GM18517 (cell line): Measurements from ENCODE around the gene GLRA2.

Experiments
- ATAC-seq: cut with Tn5 transposase; IDR thresholded peaks from one replicate; pipeline ENCODE4 v1.9.1; 2021; ENCODE audit warnings: mild to moderate bottlenecking, moderate library complexity; ENCODE audit not compliant: unreplicated experiment

The GLRA2 gene

DNA sequence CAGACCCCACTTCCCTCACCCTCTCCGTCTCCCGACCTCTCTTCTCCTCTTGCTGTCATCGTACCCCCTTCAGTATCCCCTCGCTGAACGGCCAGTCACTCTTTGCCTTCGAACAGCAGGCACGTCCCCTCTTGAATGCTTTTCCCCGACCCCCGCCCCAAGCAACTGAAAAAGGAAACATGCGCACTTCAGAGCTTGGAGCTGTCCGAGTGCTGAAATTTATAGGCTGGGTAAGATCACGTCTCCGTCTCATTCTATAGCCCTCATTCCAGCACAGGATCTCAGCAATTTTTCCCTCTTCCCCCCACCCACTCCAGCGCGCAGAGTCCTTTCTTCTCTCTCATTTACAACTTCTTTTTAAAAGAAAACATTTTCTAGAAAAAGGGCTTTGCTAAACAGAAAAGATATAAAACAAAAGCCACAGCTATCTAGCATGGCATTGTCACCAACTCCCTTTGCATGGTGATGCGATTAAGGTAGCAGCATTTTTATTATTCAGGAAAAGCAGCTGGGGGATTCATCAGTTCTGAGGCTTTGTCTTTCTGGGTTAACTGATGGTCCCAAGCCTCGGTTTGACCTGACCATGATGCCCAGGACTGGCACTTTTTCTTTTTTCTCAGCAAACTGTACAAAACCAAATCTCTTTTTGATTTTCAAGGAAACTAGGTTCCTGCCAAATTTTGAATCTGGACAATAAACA, at the start of gene GLRA2:
TSS of gene GLRA2 (plus strand) at position 247 of the 700 bp plus-strand sequence. CDS start 522 bp downstream, outside the sequence.
- no peak for ATAC-seq

- ATAC-seq: no peak
Observed at GRCh38 chrX:14489437-14489836, 39.9 kb upstream of the GLRA2 start.

GRCh38 chrX:14491689-14492088, 37.6 kb upstream of the GLRA2 start:
- no peak for ATAC-seq

- ATAC-seq: peak; percentile 29
Observed at GRCh38 chrX:14496674-14497073, 32.7 kb upstream of the GLRA2 start.

DNA sequence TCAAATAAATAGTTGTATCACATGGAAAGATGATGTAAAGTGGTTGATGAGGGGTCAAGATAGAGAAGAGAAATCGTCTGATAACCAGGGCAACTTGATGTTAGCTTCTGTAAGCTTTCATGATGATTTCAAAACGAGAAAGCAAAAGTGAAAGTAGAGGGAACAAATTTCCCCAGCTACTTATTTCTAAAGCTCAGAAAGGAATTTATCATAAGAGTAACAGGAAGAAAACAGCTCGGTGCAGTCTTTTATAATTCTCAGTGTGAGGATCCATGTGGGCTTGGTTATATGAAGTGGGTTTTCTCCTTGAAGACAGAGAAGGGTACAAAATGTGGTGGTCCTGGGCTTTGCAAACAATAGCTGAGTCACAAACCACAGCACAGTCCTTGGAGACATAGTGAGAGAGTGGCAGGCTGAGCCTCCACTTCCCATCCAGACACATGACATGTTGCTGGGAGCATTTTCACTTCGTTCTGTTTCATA, 32.1 kb upstream of the GLRA2 start:
- ATAC-seq: peak; percentile 72

DNA sequence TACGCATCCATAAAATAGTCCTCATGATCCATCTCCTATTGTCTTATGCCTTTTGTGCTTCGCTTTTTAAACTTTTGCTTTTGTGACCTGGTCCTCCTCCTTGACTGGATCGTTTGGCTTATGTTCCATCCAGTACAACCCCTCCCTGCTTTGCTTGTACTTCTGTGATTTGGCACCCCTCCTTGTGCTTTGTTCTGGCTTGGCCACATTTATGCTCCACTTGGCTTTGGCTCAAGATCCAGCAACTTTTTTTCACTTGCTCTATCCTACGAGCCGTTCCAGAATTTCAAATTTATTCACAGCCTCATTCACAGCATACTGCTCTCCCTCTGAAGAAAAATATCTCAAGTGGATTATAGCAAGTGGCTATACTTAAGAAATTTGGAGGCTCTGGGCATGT, 28.0 kb upstream of the GLRA2 start:
- no peak for ATAC-seq

DNA sequence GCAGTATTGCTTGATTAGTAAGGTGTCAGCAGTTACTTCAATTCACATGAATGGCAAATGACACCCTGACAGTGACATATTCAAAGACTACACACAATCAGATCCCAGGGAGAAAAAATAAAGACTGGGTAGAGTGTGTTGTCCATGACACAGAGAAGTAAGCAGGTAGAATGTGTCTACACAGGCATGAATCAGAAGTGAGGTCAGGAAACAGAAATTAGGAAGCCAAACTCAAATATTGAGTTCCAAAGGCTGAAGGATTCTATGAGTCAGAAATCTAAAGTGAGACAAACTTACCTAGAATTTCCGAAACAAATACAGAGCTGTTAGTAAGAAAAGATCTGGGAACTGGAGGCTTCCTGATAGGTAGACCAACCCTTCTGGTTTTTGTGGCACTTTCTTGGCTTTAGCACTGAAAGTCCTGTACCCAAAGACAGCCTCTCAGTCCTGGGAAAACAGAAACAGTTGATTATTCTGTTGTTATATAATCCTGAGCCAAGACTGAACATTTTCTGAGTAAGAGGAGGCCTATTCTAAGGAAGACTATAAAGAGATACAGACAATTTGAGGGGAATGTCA, 24.3 kb upstream of the GLRA2 start:
- ATAC-seq: no peak

- no peak for ATAC-seq
Observed at GRCh38 chrX:14505648-14506047, 23.7 kb upstream of the GLRA2 start.

DNA sequence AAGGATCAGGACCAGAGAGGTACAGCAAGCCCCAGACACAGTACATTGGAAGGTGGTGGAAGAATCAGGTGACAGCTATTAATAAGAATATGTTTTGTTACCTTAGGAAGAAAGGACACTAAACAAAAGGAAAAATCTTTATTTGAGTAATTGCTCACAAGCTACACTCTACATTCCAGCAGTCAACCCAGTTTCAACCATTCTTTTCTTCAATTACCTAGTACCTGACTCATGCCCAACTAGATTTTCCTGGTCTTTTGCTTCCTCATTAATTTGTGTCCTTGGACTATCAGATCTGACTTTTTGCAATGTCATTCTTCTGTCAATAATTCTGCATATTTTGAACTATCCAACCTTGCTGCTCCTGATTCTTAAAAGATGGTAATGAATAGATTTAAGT, 22.5 kb upstream of the GLRA2 start:
- ATAC-seq: no peak

GRCh38 chrX:14508025-14508690, 21.2 kb upstream of the GLRA2 start:
- no peak for ATAC-seq

DNA sequence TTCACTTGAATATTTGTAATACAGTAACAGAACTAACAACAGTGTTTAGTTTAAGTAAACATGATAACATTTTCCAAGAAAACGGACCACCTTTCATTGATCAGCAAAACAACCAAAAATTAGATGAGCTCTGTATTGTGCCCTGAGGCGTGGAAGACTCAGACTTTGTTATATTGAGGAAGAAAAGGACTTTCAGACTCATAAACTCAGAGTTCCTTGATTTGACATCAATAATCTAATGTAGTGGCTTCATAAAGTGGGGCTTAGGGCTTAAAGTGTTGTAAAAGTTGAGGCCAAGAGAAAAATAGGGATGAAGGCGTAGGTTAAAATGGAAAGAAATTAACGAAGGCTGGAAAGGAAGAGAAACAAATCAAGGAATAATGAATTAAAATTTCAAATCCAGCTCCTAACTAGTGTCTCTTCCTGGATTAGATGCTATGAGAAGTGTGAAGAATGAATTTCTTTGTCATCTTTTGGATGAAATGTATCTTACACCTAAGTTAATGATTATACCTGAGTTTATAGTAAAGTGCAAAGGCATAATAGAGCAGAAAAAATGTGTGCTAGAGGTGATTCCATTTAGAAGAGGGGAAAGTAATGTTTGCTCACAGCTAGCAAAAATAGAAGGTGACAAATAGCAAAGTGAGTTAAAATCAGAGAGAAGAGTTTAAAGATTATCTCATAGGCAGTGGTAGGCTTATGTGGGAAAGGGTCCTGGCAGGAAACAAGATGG, 19.8 kb upstream of the GLRA2 start:
- ATAC-seq: no peak

- ATAC-seq: peak; percentile 63
Observed at GRCh38 chrX:14528629-14529289, 577 bp upstream of the GLRA2 start.

GRCh38 chrX:14533867-14534266, 4.5 kb downstream of the GLRA2 start:
- ATAC-seq: no peak

DNA sequence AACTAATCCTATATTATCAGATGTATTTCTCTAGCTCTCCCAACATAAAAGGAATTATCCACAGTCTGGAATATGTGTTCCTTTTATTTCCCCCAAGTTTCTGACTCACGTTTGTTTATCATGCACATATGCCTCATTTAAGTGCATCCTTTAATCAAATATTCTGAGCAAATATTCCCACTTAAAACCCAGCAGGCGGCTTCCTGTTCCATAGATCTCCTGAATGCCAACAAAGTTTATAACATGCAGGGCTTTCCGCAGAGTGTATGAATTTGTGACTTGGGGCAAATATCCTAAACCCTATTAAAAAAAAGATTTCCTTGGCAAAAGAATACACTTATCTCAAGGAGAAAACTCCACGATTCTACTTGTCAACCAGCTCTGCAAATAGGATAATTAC, 16.9 kb downstream of the GLRA2 start:
- ATAC-seq: no peak

GRCh38 chrX:14554131-14554715, 24.9 kb downstream of the GLRA2 start:
- ATAC-seq: no peak

DNA sequence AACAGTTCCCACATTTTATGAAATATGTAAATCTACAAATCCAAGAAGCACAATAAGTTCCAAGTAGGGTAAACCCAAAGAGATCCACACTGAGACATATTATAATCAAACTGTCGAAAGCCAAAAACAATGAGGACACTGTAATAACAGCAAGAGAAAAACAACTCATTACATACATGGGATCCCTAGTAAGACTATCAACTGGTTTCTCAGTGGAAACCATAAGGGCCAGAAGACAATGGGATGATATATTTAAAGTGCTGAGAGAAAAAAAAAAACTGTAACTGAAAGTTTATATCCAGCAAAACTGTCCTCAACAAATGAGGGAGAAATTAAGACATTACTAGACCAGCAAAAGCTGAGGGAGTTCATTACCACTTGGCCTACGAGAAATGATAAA, 34.7 kb downstream of the GLRA2 start:
- ATAC-seq: no peak

- no peak for ATAC-seq
Observed at GRCh38 chrX:14573161-14573560, 43.8 kb downstream of the GLRA2 start.

DNA sequence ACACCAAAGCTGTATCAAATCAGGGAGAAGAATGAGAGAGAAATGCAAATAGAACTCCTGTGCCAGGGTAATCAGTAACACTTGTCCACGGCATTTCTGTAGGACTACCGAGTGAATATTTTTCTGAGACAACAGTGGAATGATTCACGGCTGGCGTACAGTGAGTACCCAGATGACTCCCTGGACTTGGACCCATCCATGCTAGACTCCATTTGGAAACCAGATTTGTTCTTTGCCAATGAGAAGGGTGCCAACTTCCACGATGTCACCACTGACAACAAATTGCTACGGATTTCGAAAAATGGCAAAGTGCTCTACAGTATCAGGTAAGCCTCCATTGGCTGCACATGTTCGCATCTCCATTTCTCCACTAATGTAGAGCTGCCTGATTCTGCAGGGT, 51.7 kb downstream of the GLRA2 start:
- no peak for ATAC-seq

GRCh38 chrX:14584548-14584947, 55.2 kb downstream of the GLRA2 start:
- ATAC-seq: no peak

- no peak for ATAC-seq
Observed at GRCh38 chrX:14590216-14590615, 60.9 kb downstream of the GLRA2 start.
